K562 (cell line): ENCODE results near the gene KCNK6. TPM values are rescaled to one million over a fixed set of nuclear protein-coding genes. Genes with fewer than 3 reads are reported as not detected.

Experiments used
- ATF4 ChIP-seq: fragments of 450-650 bp; formaldehyde crosslinking; IDR thresholded peaks from 2 replicates; pipeline ENCODE4 v1.4.0; 2022; ENCODE audit warnings: mild to moderate bottlenecking, moderate library complexity
- BCOR ChIP-seq: fragments of 450-650 bp; IDR thresholded peaks from 2 replicates; pipeline ENCODE4 v1.6.1; 2016
- CSDE1 ChIP-seq, 2 experiments: fragments of 450-650 bp; IDR thresholded peaks; 2 replicates each; pipeline ENCODE4 v1.6.1; 2016; ENCODE audit warnings: mild to moderate bottlenecking in 1 of 2
- E4F1 ChIP-seq: fragments of 250-450 bp; sonication (Bioruptor Pico); IDR thresholded peaks from 2 replicates; pipeline ENCODE4 v1.5.0; 2021; ENCODE audit warnings: mild to moderate bottlenecking, borderline replicate concordance
- EP400 ChIP-seq: fragments of 450-650 bp; IDR thresholded peaks from 2 replicates; pipeline ENCODE4 v1.6.1; 2017; ENCODE audit warnings: antibody characterized with exemption, mild to moderate bottlenecking, moderate library complexity
- FOXO4 ChIP-seq: fragments of 450-650 bp; formaldehyde crosslinking; IDR thresholded peaks from 2 replicates; pipeline ENCODE4 v1.4.0; 2020; ENCODE audit warnings: mild to moderate bottlenecking, moderate library complexity
- GABPA ChIP-seq: fragments of 200-800 bp; sonication (Bioruptor generic); conservative IDR thresholded peaks from 2 replicates; pipeline ENCODE4 v1.6.1; 2016; ENCODE audit warnings: low read depth, missing genetic modification characterization, missing compliant biosample characterization
- HNRNPLL ChIP-seq: fragments of 200-400 bp; formaldehyde crosslinking; IDR thresholded peaks from 2 replicates; pipeline ENCODE4 v1.6.1; 2017; ENCODE audit warnings: low read length, low read depth, mild to moderate bottlenecking; ENCODE audit not compliant: poor library complexity, severe bottlenecking
- HOXB6 ChIP-seq: fragments of 250-450 bp; sonication (Bioruptor Pico); IDR thresholded peaks from 2 replicates; pipeline ENCODE4 v1.5.1; 2022; ENCODE audit warnings: mild to moderate bottlenecking, borderline replicate concordance
- MNT ChIP-seq, 2 experiments: fragments of 450-650 bp; conservative IDR thresholded peaks; 2 replicates each; pipeline ENCODE4 v1.6.1; 2017; ENCODE audit warnings: mild to moderate bottlenecking in 2 of 2, moderate library complexity in 2 of 2
- NONO ChIP-seq, 2 experiments: fragments of 200-400 bp in 1 of 2; fragments of 450-650 bp in 1 of 2; formaldehyde crosslinking in 1 of 2; IDR thresholded peaks; 2 replicates each; pipeline ENCODE4 v1.6.1; 2017; ENCODE audit warnings: low read depth in 2 of 2, mild to moderate bottlenecking in 2 of 2, moderate library complexity in 2 of 2, low read length in 1 of 2
- PHB ChIP-seq: fragments of 250-450 bp; sonication (Bioruptor Pico); IDR thresholded peaks from 2 replicates; pipeline ENCODE4 v1.5.0; 2021
- RBM22 ChIP-seq: fragments of 200-400 bp; formaldehyde crosslinking; IDR thresholded peaks from 2 replicates; pipeline ENCODE4 v1.6.1; 2018; ENCODE audit warnings: low read length, low read depth; ENCODE audit not compliant: poor library complexity, severe bottlenecking
- SIRT6 ChIP-seq: IDR thresholded peaks from one replicate; pipeline ENCODE4 v1.6.1; 2012; ENCODE audit warnings: low read depth, mild to moderate bottlenecking, control low read depth, inconsistent platforms, low read length, moderate library complexity
- SMARCE1 ChIP-seq: fragments of 450-650 bp; IDR thresholded peaks from 2 replicates; pipeline ENCODE4 v1.7.1; 2016; ENCODE audit warnings: mild to moderate bottlenecking
- SREBF2 ChIP-seq: sonication (generic); formaldehyde crosslinking; IDR thresholded peaks from 2 replicates; pipeline ENCODE4 v1.4.0; 2020; ENCODE audit warnings: mild to moderate bottlenecking, missing genetic modification reagents
- ZNF146 ChIP-seq: IDR thresholded peaks from one replicate; pipeline ENCODE4 v1.6.1; 2018; ENCODE audit warnings: missing compliant biosample characterization; ENCODE audit not compliant: unreplicated experiment
- ZNF282 ChIP-seq: sonication (generic); formaldehyde crosslinking; IDR thresholded peaks from 2 replicates; pipeline ENCODE4 v1.8.1; 2023; ENCODE audit warnings: missing genetic modification reagents
- ZZZ3 ChIP-seq: fragments of 450-650 bp; IDR thresholded peaks from 2 replicates; pipeline ENCODE4 v1.6.1; 2016; ENCODE audit warnings: antibody characterized with exemption, mild to moderate bottlenecking, moderate library complexity
- polyA plus RNA-seq, 8 experiments: library from polyadenylated mRNA; depleted of rRNA in 4 of 8; stranded (reverse) in 5 of 8; unstranded in 3 of 8; fragments of >200 nt; fragmentation: Nextera tagmentation in 2 of 8; fragmentation: Illumina TruSeq in 1 of 8; extraction: Ambion mirVana in 2 of 8; extraction: Trizol in 1 of 8; gene quantifications; 2 replicates each; pipeline versions ENCODE4 v1.2.1 to v1.2.3, GENCODE V29; 2011 to 2014; ENCODE audit warnings: inconsistent platforms in 1 of 8, missing spikeins in 1 of 8
- total RNA-seq, 7 experiments: library from RNA; depleted of rRNA in 6 of 7; stranded (reverse); fragments of >200 nt in 6 of 7; fragmentation: Illumina TruSeq in 2 of 7; extraction: Trizol in 2 of 7; gene quantifications; 2 replicates each; pipeline versions ENCODE4 v1.2.1 to v1.2.3, GENCODE V29; 2011 to 2021; ENCODE audit warnings: low replicate concordance in 1 of 7
- TF ChIP-seq, protein P1 (sequence below), 2 experiments: fragments of 450-650 bp in 1 of 2; sonication (generic) in 1 of 2; formaldehyde crosslinking in 1 of 2; IDR thresholded peaks in 1 of 2; conservative IDR thresholded peaks in 1 of 2; 2 replicates each; pipeline versions ENCODE4 v1.6.1 to v1.8.1; 2016 to 2023; ENCODE audit warnings: mild to moderate bottlenecking in 2 of 2, moderate library complexity in 2 of 2, inconsistent platforms in 1 of 2, missing genetic modification reagents in 1 of 2
- TF ChIP-seq, protein P2 (sequence below), 2 experiments: fragments of 450-650 bp in 1 of 2; sonication (generic) in 1 of 2; formaldehyde crosslinking; conservative IDR thresholded peaks; 2 replicates each; pipeline versions ENCODE4 v1.4.0 to v1.8.1; 2020 to 2022; ENCODE audit warnings: mild to moderate bottlenecking in 1 of 2, missing genetic modification reagents in 1 of 2

The KCNK6 gene
- total and polyA plus RNA-seq, 9 of the 15 experiments (the other 6 are each of a cell fraction or from before 2014, with no cell fraction given): 0.05 to 0.42 (median 0.15) TPM

GRCh38 chr19:38361633-38362075, 42.0 kb downstream of the KCNK6 start (continued):
- TF ChIP-seq E4F1 (CRISPR knock-in tag): no peak
- TF ChIP-seq MNT (conservative IDR thresholded peaks at IDR 0.05): no peak; a peak in 1 of 4 replicates
- TF ChIP-seq NONO (IDR thresholded peaks at IDR 0.05; ENCODE audit: low read depth in 2 of 2, low read length in 1 of 2): no peak
- TF ChIP-seq, protein P1, sequence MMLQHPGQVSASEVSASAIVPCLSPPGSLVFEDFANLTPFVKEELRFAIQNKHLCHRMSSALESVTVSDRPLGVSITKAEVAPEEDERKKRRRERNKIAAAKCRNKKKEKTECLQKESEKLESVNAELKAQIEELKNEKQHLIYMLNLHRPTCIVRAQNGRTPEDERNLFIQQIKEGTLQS (IDR thresholded peaks at IDR 0.05): no peak
- TF ChIP-seq, protein P1 (CRISPR knock-in tag; conservative IDR thresholded peaks at IDR 0.05): no peak
- TF ChIP-seq FOXO4 (CRISPR knock-in tag): no peak
- TF ChIP-seq CSDE1 (IDR thresholded peaks at IDR 0.05): no peak
- TF ChIP-seq SMARCE1: no peak
- TF ChIP-seq HNRNPLL: peak; percentile 59
- no peak for TF ChIP-seq ZNF282 (CRISPR knock-in tag)
- no peak for TF ChIP-seq EP400
- no peak for TF ChIP-seq SIRT6
- no peak for TF ChIP-seq ZNF146
- TF ChIP-seq PHB: no peak
- no peak for TF ChIP-seq RBM22
- no peak for TF ChIP-seq BCOR
- TF ChIP-seq ATF4 (CRISPR knock-in tag): no peak
- TF ChIP-seq, protein P2, sequence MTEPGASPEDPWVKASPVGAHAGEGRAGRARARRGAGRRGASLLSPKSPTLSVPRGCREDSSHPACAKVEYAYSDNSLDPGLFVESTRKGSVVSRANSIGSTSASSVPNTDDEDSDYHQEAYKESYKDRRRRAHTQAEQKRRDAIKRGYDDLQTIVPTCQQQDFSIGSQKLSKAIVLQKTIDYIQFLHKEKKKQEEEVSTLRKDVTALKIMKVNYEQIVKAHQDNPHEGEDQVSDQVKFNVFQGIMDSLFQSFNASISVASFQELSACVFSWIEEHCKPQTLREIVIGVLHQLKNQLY (CRISPR knock-in tag; conservative IDR thresholded peaks at IDR 0.05): no peak
- no peak for TF ChIP-seq HOXB6
- TF ChIP-seq SREBF2: no peak
- TF ChIP-seq GABPA (tag): 0 out of 2 replicates have a peak, but pooled peaks have one; percentile 4
- no peak for TF ChIP-seq ZZZ3
